GM06990 (cell line): ENCODE data around the gene HOXD4.

Source experiments
- DNase-seq: peaks from one replicate; pipeline ENCODE4 v3.0.0-alpha.2; 2011; ENCODE audit not compliant: insufficient read length; ENCODE audit errors: extremely low read depth
- H3K27me3 ChIP-seq: replicated peaks from 2 replicates; pipeline ENCODE4 v1.6.0; 2011; ENCODE audit warnings: low read length; ENCODE audit not compliant: control insufficient read depth, insufficient read depth
- H3K36me3 ChIP-seq: 2 replicates; pipeline ENCODE4 v1.5.1; 2011; ENCODE audit warnings: low read length; ENCODE audit not compliant: control insufficient read depth, insufficient read depth
- H3K4me3 ChIP-seq: replicated peaks from 2 replicates; pipeline ENCODE4 v1.5.1; 2011; ENCODE audit warnings: low read depth, mild to moderate bottlenecking, control low read depth, low read length
- TF ChIP-seq, protein P1 (sequence below): IDR thresholded peaks from 2 replicates; pipeline ENCODE4 v1.5.1; 2011; ENCODE audit warnings: low read length, control low read depth, mild to moderate bottlenecking, inconsistent platforms; ENCODE audit not compliant: insufficient read depth, poor library complexity, severe bottlenecking

The HOXD4 gene

DNA sequence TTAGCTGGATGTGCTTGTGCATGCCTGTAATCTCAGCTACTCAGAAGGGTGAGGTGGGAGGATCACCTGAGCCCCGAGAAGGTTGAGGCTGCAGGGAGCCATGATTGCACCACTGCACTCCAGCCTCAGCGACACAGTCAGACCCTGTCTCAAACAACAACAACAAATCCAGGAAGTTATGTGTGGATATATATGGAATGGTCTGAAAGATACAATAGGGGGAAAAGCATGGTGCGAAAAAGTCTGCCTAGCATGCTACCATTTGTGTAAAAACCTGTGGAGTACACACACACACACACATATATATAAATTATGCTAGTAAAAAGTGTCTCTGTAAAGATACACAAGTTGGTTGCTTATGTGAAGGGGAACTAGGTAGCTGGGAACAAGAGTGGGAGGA, 30.2 kb downstream of the HOXD4 start:
- no peak for DNase-seq
- Histone ChIP-seq H3K27me3 (no peaks in the 10 kb centered on the region; the same call in none of the 2 replicates), H3K4me3 (no peak overlapping the region), H3K36me3 (no peaks in the 10 kb centered on the region)
- TF ChIP-seq, protein P1, sequence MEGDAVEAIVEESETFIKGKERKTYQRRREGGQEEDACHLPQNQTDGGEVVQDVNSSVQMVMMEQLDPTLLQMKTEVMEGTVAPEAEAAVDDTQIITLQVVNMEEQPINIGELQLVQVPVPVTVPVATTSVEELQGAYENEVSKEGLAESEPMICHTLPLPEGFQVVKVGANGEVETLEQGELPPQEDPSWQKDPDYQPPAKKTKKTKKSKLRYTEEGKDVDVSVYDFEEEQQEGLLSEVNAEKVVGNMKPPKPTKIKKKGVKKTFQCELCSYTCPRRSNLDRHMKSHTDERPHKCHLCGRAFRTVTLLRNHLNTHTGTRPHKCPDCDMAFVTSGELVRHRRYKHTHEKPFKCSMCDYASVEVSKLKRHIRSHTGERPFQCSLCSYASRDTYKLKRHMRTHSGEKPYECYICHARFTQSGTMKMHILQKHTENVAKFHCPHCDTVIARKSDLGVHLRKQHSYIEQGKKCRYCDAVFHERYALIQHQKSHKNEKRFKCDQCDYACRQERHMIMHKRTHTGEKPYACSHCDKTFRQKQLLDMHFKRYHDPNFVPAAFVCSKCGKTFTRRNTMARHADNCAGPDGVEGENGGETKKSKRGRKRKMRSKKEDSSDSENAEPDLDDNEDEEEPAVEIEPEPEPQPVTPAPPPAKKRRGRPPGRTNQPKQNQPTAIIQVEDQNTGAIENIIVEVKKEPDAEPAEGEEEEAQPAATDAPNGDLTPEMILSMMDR = no peak

DNA sequence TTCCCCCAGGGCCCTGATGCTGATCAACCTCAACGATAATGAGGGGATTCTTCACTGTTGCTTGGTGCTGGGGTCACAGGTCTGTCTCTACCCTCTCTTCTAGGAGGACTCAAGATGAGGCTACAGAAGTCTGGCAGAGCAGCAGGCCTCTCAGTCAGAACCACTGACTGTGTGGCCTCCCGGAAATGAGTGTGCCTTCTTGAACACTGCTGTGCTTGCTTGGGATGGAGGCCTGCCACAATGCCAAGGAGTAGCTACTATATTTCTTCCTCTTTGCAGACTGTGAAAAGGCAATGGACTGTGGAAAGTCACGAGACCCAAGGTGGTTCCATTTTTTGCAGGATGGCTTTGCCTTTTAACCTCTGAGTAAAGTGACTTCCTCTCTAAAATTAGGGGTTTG, 31.3 kb downstream of the HOXD4 start:
- H3K27me3 ChIP-seq = no peaks in the 10 kb centered on the region; the same call in none of the 2 replicates
- TF ChIP-seq, protein P1 = no peak
- no peak for DNase-seq

DNA sequence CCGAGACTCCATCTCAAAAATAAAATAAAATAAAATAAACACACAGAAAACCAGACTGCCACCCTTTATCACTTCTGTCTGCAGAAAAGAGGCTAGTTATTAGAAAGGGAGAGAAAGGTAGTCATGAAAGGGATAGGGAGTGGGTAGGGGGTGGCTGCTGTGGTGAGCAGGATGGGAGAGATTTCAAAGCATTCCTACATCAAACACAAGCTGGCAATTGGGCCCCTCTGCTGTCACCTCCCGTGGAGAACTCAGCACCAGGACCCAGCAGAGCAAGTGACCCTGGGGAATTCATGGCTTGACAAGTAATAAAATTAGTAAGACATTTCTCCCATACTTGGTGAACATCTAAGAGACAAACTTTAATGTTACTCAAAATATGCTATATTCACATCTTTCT, 33.4 kb downstream of the HOXD4 start:
- TF ChIP-seq, protein P1 = no peak
- DNase-seq = no peak
- Histone ChIP-seq H3K4me3 (no peak overlapping the region), H3K36me3 (no peaks in the 10 kb centered on the region), H3K27me3 (no peaks in the 10 kb centered on the region; the same call in 1 of the 2 replicates)

More for the DNA sequence above, 31.3 kb downstream of the HOXD4 start:
- H3K4me3 ChIP-seq = no peak overlapping the region
- H3K36me3 ChIP-seq = no peaks in the 10 kb centered on the region

DNA sequence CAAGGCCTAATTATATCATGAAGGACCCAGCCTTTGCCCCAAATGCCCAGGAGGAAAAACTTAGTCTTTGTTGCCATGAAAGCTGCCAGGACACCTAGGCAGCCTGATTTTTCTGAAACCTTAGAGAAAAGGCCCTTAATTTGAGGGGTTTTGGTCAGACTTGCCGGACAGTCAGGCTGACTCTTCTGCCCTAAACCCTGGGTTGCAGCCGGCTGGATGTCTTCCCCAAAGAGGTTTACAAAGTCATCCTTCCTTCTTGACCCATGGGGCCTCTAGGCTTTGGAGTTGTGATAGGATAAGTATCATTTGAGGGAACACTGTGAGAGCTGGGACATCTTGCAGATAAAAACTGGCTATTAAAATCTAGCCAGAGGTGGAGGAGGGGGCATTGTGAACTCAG, 34.7 kb downstream of the HOXD4 start:
- Histone ChIP-seq H3K4me3 (no peak overlapping the region), H3K36me3 (no peaks in the 10 kb centered on the region), H3K27me3 (no peaks in the 10 kb centered on the region; the same call in 1 of the 2 replicates)
- no peak for DNase-seq
- TF ChIP-seq, protein P1 = no peak

DNA sequence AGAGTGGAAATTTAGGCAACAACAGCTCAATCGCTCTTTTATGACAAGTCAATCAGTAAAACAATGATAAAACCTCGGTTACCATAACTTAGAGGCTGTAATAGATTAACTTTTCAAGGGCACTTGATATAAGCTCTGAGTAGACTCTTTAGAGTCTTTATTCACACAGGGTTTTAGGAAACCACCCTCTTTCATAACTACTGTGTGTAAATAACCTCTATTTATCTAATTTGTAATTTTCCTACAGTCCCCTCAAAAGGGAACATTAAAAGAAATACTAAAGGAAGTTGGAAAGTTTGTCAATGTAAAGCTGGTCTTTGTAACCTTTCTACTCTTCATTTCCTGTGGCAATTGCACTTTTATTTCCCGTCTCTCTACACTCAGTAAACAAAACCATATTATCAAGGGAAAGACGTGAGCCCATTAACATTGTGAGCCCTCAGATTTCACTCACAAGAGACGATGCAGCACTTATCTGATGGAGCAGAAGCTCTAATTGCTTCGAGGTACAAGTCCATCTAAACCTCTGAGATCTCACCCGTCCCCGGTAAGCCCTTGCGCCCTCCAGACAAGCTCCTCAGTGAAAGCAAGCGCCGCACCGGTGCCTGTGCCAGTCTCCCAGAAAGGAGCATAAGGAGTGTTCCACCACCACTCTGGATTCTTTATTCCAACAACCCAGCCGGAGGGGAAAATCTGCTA, 36.0 kb downstream of the HOXD4 start:
- Histone ChIP-seq H3K27me3 (no peaks in the 10 kb centered on the region; the same call in 1 of the 2 replicates), H3K36me3 (no peaks in the 10 kb centered on the region), H3K4me3 (no peak overlapping the region)
- TF ChIP-seq, protein P1 = no peak
- DNase-seq = no peak
